ENCODE data around the gene AFF3.

GRCh38 chr2:99691926-99692325, 450.5 kb downstream of the AFF3 start:
- TF ChIP-seq CTCF (IDR thresholded peaks at IDR 0.05; ENCODE audit: low read depth, low read length): no peak
- TF ChIP-seq EZH2phosphoT487 (IDR thresholded peaks at IDR 0.05; ENCODE audit: low read depth): no peak
